Neural cell (in vitro differentiated cells): Measurements from ENCODE around the gene RADIL. TPM values are rescaled to one million over a fixed set of nuclear protein-coding genes. Genes with fewer than 3 reads are reported as not detected.

Experiments
- H2AFZ ChIP-seq: fragments of 200-600, 300-800 bp; sonication (generic), shearing (Covaris generic); 2 replicates; pipeline ENCODE4 v1.6.0; 2014; ENCODE audit warnings: low read depth, mild to moderate bottlenecking, antibody characterized with exemption, low read length, moderate library complexity
- H3F3A ChIP-seq: fragments of 200-600 bp; shearing (Covaris generic); 2 replicates; pipeline ENCODE4 v1.6.1; 2016; ENCODE audit warnings: mild to moderate bottlenecking, moderate library complexity, mixed read lengths, antibody characterized with exemption, low read length; ENCODE audit not compliant: insufficient read depth, poor library complexity, severe bottlenecking
- H3K27ac ChIP-seq: fragments of 200-600, 300-800 bp; sonication (generic), shearing (Covaris generic); 2 replicates; pipeline ENCODE4 v1.5.1; 2014; ENCODE audit warnings: mild to moderate bottlenecking, low read length, moderate library complexity
- H3K27me3 ChIP-seq: fragments of 300-800, 200-600 bp; sonication (generic), shearing (Covaris generic); 2 replicates; pipeline ENCODE4 v1.6.0; 2014; ENCODE audit warnings: mild to moderate bottlenecking, low read depth, low read length, moderate library complexity; ENCODE audit not compliant: insufficient read depth
- H3K36me3 ChIP-seq: fragments of 300-800, 200-600 bp; sonication (generic), shearing (Covaris generic); 2 replicates; pipeline ENCODE4 v1.5.1; 2014; ENCODE audit warnings: mild to moderate bottlenecking, antibody characterized with exemption, low read length, moderate library complexity; ENCODE audit not compliant: insufficient read depth
- H3K4me2 ChIP-seq: fragments of 300-800, 200-600 bp; sonication (generic), shearing (Covaris generic); 2 replicates; pipeline ENCODE4 v1.6.0; 2014; ENCODE audit warnings: mild to moderate bottlenecking, low read length
- H3K4me3 ChIP-seq: fragments of 300-800, 200-600 bp; sonication (generic), shearing (Covaris generic); 2 replicates; pipeline ENCODE4 v1.5.1; 2014; ENCODE audit warnings: mild to moderate bottlenecking, low read length, moderate library complexity
- H3K79me2 ChIP-seq: fragments of 200-600 bp; shearing (Covaris generic); replicated peaks from 2 replicates; pipeline ENCODE4 v1.6.0; 2014; ENCODE audit warnings: mild to moderate bottlenecking, low read length, moderate library complexity; ENCODE audit not compliant: insufficient read depth
- H3K9ac ChIP-seq: fragments of 300-800, 200-600 bp; sonication (generic), shearing (Covaris generic); 2 replicates; pipeline ENCODE4 v1.6.1; 2016; ENCODE audit warnings: mild to moderate bottlenecking, low read length, mixed read lengths
- H3K9me2 ChIP-seq: fragments of 200-600 bp; shearing (Covaris generic); 2 replicates; pipeline ENCODE4 v1.6.1; 2016; ENCODE audit warnings: mild to moderate bottlenecking, low read length, mixed read lengths; ENCODE audit not compliant: insufficient read depth
- H3K9me3 ChIP-seq: fragments of 200-600, 300-800 bp; sonication (generic), shearing (Covaris generic); 2 replicates; pipeline ENCODE4 v1.6.1; 2016; ENCODE audit warnings: mild to moderate bottlenecking, mixed run types, low read length, moderate library complexity, mixed read lengths
- H4K20me1 ChIP-seq: fragments of 200-600 bp; shearing (Covaris generic); 2 replicates; pipeline ENCODE4 v1.6.1; 2016; ENCODE audit warnings: mild to moderate bottlenecking, mixed run types; ENCODE audit not compliant: insufficient read depth
- EP300 ChIP-seq: fragments of 450-650 bp; conservative IDR thresholded peaks from 2 replicates; pipeline ENCODE4 v1.6.1; 2014; ENCODE audit warnings: antibody characterized with exemption, mild to moderate bottlenecking, moderate library complexity; ENCODE audit not compliant: poor library complexity, severe bottlenecking
- EZH2 ChIP-seq: fragments of 200-600, 300-800 bp; shearing (Covaris generic), sonication (generic); IDR thresholded peaks from 2 replicates; pipeline ENCODE4 v1.6.1; 2014; ENCODE audit warnings: antibody characterized with exemption, low read length, borderline replicate concordance, mild to moderate bottlenecking; ENCODE audit not compliant: insufficient read depth, poor library complexity, severe bottlenecking
- MXI1 ChIP-seq: fragments of 450-650 bp; conservative IDR thresholded peaks from 2 replicates; pipeline ENCODE4 v1.6.1; 2014; ENCODE audit warnings: antibody characterized with exemption, mild to moderate bottlenecking; ENCODE audit not compliant: poor library complexity, severe bottlenecking
- POLR2AphosphoS5 ChIP-seq: IDR thresholded peaks from 2 replicates; pipeline ENCODE4 v1.6.1; 2012
- RAD21 ChIP-seq: fragments of 450-650 bp; conservative IDR thresholded peaks from 2 replicates; pipeline ENCODE4 v1.6.1; 2014; ENCODE audit warnings: antibody characterized with exemption, mild to moderate bottlenecking, moderate library complexity
- SMC3 ChIP-seq: fragments of 450-650 bp; conservative IDR thresholded peaks from 2 replicates; pipeline ENCODE4 v1.6.1; 2014; ENCODE audit warnings: antibody characterized with exemption, mild to moderate bottlenecking, moderate library complexity; ENCODE audit not compliant: poor library complexity
- TAF1 ChIP-seq: IDR thresholded peaks from 2 replicates; pipeline ENCODE4 v1.6.1; 2012; ENCODE audit warnings: low read depth
- polyA plus RNA-seq: library from polyadenylated mRNA; depleted of rRNA; stranded (reverse); fragments of >200 nt; gene quantifications from 2 replicates; pipeline ENCODE4 v1.2.3, GENCODE V29; 2014
- TF ChIP-seq, protein P1 (sequence below): fragments of 450-650 bp; IDR thresholded peaks from 2 replicates; pipeline ENCODE4 v1.5.1; 2014; ENCODE audit warnings: antibody characterized with exemption, mild to moderate bottlenecking, moderate library complexity; ENCODE audit not compliant: poor library complexity, severe bottlenecking
- TF ChIP-seq, protein P2 (sequence below): IDR thresholded peaks from 2 replicates; pipeline ENCODE4 v1.6.1; 2012; ENCODE audit warnings: borderline replicate concordance

Gene RADIL
- polyA plus RNA-seq, 1 donor from 2014 or later, result 4.1 TPM

DNA sequence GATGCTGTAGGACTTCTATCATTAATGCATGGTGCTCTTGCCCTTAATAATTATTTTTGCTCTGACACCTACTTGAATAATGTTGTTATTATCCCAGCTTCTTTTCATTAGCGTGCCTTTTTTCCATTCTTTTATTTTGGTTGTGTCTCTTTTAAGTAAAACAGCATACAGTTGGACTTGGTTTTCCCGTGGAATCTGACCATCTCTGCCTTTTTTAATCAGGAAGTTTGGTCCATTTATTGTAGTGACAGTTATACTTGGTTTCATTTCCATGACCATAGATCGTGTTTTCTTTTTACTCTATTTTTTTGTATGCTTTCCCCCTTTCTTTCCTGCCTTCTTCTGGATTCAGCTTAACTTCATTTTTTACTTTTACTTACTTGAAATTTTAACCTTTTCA is 26.3 kb downstream of the RADIL start:
- Histone ChIP-seq H3K9me2 (no peaks in the 10 kb centered on the region), H2AFZ (no peak overlapping the region), H3K9me3 (no peaks in the 10 kb centered on the region), H3K4me3 (no peak overlapping the region), H3K9ac (no peak overlapping the region), H4K20me1 (no peaks in the 10 kb centered on the region), H3K27me3 (no peaks in the 10 kb centered on the region), H3K27ac (no peak overlapping the region), H3K79me2 (no peaks in the 10 kb centered on the region), H3K4me2 (no peak overlapping the region), H3K36me3 (no peaks in the 10 kb centered on the region), H3F3A (no peaks in the 10 kb centered on the region)
- no peak for TF ChIP-seq EZH2
- no peak for TF ChIP-seq POLR2AphosphoS5
- TF ChIP-seq TAF1, result no peak
- TF ChIP-seq, protein P1, sequence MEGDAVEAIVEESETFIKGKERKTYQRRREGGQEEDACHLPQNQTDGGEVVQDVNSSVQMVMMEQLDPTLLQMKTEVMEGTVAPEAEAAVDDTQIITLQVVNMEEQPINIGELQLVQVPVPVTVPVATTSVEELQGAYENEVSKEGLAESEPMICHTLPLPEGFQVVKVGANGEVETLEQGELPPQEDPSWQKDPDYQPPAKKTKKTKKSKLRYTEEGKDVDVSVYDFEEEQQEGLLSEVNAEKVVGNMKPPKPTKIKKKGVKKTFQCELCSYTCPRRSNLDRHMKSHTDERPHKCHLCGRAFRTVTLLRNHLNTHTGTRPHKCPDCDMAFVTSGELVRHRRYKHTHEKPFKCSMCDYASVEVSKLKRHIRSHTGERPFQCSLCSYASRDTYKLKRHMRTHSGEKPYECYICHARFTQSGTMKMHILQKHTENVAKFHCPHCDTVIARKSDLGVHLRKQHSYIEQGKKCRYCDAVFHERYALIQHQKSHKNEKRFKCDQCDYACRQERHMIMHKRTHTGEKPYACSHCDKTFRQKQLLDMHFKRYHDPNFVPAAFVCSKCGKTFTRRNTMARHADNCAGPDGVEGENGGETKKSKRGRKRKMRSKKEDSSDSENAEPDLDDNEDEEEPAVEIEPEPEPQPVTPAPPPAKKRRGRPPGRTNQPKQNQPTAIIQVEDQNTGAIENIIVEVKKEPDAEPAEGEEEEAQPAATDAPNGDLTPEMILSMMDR, result no peak
- no peak for TF ChIP-seq EP300
- no peak for TF ChIP-seq RAD21
- TF ChIP-seq, protein P2, sequence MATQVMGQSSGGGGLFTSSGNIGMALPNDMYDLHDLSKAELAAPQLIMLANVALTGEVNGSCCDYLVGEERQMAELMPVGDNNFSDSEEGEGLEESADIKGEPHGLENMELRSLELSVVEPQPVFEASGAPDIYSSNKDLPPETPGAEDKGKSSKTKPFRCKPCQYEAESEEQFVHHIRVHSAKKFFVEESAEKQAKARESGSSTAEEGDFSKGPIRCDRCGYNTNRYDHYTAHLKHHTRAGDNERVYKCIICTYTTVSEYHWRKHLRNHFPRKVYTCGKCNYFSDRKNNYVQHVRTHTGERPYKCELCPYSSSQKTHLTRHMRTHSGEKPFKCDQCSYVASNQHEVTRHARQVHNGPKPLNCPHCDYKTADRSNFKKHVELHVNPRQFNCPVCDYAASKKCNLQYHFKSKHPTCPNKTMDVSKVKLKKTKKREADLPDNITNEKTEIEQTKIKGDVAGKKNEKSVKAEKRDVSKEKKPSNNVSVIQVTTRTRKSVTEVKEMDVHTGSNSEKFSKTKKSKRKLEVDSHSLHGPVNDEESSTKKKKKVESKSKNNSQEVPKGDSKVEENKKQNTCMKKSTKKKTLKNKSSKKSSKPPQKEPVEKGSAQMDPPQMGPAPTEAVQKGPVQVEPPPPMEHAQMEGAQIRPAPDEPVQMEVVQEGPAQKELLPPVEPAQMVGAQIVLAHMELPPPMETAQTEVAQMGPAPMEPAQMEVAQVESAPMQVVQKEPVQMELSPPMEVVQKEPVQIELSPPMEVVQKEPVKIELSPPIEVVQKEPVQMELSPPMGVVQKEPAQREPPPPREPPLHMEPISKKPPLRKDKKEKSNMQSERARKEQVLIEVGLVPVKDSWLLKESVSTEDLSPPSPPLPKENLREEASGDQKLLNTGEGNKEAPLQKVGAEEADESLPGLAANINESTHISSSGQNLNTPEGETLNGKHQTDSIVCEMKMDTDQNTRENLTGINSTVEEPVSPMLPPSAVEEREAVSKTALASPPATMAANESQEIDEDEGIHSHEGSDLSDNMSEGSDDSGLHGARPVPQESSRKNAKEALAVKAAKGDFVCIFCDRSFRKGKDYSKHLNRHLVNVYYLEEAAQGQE, result no peak
- TF ChIP-seq MXI1, result no peak
- TF ChIP-seq SMC3, result no peak

DNA sequence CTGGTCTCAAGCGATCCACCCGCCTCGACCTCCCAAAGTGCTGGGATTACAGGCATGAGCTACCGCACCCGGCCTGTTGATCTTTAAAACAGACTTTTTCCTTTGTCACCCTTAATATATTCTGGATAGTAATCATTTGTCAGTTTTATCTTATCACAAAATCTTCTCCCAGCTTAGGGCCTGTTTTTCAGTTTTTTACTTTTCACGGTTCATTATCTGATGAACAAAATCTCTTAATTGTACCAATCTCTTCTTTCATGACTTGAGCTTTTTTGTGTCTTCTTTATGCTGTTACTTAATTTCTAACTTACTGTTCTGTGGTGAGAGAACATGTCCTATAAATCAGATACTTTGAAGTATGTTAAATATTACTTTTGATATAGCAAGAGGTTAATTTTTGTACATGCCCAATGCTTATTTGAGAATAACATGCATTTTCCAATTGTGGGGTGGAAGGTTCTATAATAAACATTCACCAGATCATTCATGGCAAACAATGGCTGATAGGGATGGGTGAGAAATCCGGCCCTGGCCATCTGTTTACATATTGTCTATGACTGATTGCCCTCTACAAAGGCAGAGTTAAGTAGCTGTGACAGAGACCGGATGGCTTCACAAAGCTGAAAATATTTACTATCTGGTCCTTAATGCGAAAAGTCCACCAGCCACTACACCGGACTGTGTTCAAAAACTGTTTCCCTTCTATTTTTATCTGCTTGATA is 27.0 kb downstream of the RADIL start:
- TF ChIP-seq SMC3 (no peak), RAD21 (no peak), POLR2AphosphoS5 (no peak)
- TF ChIP-seq, protein P2, result no peak
- Histone ChIP-seq H3K4me3 (no peak overlapping the region), H4K20me1 (no peaks in the 10 kb centered on the region), H3K4me2 (no peak overlapping the region), H3K27me3 (no peaks in the 10 kb centered on the region), H3K27ac (no peak overlapping the region), H3K9ac (no peak overlapping the region), H3F3A (no peaks in the 10 kb centered on the region), H3K79me2 (no peaks in the 10 kb centered on the region), H3K9me2 (no peaks in the 10 kb centered on the region), H3K9me3 (no peaks in the 10 kb centered on the region), H2AFZ (no peak overlapping the region), H3K36me3 (no peaks in the 10 kb centered on the region)
